Measurements from ENCODE around the gene NFIA.

Gene NFIA

GRCh38 chr1:61131248-61131647 is 48.9 kb downstream of the NFIA start:
- DNase-seq: no peak

GRCh38 chr1:61131716-61132115 is 49.4 kb downstream of the NFIA start:
- no peak for DNase-seq

GRCh38 chr1:61132176-61132638 is 49.8 kb downstream of the NFIA start:
- peak in 3 of 4 experiments; percentile 11 to 24 (median 24) for DNase-seq

GRCh38 chr1:61132645-61133334 is 50.4 kb downstream of the NFIA start:
- DNase-seq: peak in 1 of 4 experiments; percentile 36

GRCh38 chr1:61133335-61134019 is 51.1 kb downstream of the NFIA start:
- no peak for DNase-seq

GRCh38 chr1:61135291-61135690 is 52.9 kb downstream of the NFIA start:
- no peak for DNase-seq

GRCh38 chr1:61138305-61138704 is 55.9 kb downstream of the NFIA start:
- no peak for DNase-seq

- peak; percentile 52 to 83 (median 75) for DNase-seq
Measured at GRCh38 chr1:61138921-61139774, 56.8 kb downstream of the NFIA start.

GRCh38 chr1:61139775-61140549 is 57.6 kb downstream of the NFIA start:
- no peak for DNase-seq

GRCh38 chr1:61140778-61141177 is 58.4 kb downstream of the NFIA start:
- no peak for DNase-seq

GRCh38 chr1:61141288-61142042 is 59.1 kb downstream of the NFIA start:
- peak; percentile 21 to 57 (median 52) for DNase-seq

GRCh38 chr1:61142043-61142440 is 59.7 kb downstream of the NFIA start:
- DNase-seq: no peak

- no peak for DNase-seq
Measured at GRCh38 chr1:61142726-61143500, 60.6 kb downstream of the NFIA start.

- no peak for DNase-seq
Measured at GRCh38 chr1:61143821-61144424, 61.6 kb downstream of the NFIA start.

GRCh38 chr1:61149010-61149860 is 66.9 kb downstream of the NFIA start:
- DNase-seq: no peak

GRCh38 chr1:61151565-61151964 is 69.2 kb downstream of the NFIA start:
- DNase-seq: no peak

- DNase-seq: no peak
Measured at GRCh38 chr1:61152066-61152465, 69.7 kb downstream of the NFIA start.

GRCh38 chr1:61152469-61153105 is 70.2 kb downstream of the NFIA start:
- DNase-seq: no peak
